HG03571 (cell line): ENCODE measurements around the gene SLC34A2.
"Not testable (repeated sequence)": the region's sequence is repeated elsewhere in the genome, so short reads cannot be mapped to it uniquely, and the experiment has no call there.

Source experiments
- ATAC-seq: cut with Tn5 transposase; IDR thresholded peaks from one replicate; pipeline ENCODE4 v1.9.1; 2021; ENCODE audit not compliant: unreplicated experiment

SLC34A2 gene

DNA sequence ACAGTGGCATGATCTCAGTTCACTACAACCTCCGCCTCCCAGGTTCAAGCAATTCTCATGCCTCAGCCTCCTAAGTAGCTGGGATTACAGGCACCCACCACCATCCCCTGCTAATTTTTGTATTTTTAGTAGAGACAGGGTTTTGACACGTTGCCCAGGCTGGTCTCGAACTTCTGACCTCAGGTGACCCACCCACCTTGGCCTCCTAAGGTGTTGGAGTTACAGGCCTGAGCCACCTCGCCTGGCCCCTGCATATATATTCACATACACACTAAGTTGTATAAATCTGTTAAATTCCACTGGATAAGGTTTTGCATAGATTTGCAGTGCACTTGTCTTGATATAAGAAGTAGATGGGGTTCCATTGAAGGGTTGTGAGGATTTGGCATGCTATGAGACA, 5.8 kb downstream of the SLC34A2 start:
- not testable (repeated sequence) for ATAC-seq

DNA sequence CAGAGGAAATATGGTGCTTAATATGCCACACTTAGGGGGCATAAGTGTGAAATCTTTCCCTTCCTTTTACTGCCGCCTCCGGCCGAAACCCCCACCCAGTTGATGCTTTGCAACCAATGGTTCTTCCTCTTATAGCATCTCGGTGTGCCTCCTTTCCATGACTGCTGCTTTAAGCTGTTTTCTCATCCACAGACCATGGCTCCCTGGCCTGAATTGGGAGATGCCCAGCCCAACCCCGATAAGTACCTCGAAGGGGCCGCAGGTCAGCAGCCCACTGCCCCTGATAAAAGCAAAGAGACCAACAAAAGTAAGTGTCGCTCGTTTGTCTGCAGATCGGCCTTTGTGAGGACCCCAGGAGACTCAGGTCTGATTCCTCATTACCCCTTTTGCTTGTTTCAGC, 6.7 kb downstream of the SLC34A2 start:
- ATAC-seq = no peak

DNA sequence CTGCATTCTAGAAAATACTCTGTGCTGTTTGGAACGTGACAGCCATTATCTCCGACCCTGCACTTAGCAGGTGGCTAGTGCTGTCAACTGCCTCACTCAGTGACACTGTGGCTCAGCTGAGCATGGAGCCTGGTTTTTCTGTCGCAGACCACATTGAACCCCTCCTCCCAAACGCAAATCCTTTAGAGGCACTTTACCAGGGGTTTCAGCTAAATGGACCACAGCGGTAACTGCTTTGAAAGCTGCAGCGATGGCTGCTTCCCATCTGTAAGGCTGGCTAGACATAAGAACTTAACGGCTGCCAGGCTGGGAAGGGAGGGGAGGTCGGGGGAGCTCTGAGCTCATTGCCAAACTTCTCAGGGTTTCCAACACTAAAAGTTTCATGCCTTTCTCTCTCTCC, 8.1 kb downstream of the SLC34A2 start:
- ATAC-seq = no peak

DNA sequence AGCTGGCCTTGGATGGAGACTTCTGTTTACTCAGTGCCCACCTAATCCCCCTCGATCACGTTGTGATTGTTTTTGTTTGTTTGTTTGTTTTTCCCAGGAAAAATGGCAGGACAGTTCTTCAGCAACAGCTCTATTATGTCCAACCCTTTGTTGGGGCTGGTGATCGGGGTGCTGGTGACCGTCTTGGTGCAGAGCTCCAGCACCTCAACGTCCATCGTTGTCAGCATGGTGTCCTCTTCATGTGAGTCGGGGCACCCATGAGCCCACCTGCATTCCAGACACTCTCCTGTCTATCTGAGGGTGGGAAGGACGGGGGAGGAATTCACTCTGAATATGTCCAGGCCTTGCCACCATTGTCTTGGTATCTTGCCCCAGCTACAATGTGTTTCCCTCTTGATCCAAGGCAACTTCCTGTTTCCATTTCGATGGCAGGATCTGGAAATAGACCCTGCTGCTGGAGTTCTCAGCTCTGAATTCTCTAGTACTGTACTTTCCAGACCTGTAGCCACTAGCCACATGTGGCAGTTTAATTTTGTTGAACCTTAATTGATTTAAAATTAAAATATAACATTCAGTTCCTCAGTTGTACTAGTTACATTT, 10.5 kb downstream of the SLC34A2 start:
- ATAC-seq = no peak

DNA sequence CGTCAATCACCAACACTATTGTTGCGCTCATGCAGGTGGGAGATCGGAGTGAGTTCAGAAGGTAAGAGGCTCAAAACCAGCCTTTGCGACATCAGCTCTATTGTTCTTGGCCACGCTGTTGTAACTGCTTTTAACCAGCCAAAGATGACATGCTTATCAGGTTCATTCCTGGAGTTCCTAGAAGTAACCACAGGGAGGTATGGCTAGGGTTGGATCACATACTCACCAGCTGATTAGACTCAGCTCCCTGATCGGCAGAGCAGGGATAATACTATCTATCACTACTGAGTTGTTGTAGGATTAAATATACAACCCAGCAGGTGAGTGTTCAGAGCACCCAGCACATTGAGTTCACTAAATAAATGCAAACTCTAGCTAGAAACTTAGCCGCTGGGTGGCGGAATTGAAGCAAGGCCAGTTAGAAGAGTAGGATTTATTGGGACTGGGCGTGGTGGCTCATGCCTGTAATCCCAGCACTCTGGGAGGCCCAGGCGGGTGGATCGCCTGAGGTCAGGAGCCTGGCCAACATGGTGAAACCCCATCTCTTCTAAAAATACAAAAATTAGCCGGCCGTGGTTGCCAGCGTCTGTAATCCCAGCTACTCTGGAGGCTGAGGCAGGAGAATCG, 12.4 kb downstream of the SLC34A2 start:
- no peak for ATAC-seq

DNA sequence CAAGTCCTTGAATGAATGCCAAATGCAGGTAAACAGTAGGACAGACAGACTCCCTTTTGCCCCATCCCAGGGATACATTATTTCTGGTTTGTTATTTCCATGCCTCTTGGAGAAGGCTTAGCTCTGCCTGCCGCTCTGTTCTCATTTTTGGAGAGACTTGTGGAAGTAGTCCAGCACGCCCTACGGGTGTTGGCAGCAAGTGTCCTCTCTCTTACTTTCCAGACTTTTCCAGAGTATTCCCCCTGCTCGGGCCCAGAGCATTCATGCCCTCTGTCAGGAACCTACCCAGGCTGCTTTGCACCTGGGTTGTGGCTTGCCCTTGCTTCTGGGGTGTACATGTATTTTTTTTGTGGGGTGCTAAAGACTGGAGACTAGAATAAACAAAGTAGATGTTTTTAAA, 15.3 kb downstream of the SLC34A2 start:
- no peak for ATAC-seq

DNA sequence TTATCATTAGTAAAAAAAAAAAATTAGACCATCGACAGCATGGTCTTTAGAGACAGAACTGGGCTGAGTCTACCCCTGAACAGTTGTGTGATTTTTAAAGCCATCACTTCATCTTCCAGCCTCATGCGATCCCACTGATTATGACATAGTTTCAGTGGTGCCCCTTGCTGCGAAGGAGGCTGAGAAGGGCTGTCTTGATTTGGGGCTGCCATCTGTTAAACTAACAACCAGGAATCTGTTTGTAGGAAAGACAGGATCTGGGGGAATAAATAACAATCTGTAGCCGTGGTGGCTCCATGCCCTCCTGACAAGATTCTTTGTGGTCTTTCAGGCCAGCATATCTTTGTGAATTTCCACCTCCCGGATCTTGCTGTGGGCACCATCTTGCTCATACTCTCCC, 17.1 kb downstream of the SLC34A2 start:
- no peak for ATAC-seq

DNA sequence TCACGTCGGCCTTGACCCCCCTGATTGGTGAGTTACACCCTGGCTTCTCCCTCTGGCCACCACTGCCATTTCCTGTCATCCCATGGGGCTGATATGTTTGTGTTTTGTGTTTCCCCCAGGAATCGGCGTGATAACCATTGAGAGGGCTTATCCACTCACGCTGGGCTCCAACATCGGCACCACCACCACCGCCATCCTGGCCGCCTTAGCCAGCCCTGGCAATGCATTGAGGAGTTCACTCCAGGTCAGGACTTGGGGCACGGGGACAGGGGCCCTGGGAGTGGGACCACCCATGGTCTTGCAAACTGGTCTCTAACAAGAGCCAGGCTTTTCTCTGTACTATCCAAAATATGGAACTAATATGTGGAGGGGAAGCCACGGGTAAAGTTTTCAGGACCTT, 18.7 kb downstream of the SLC34A2 start:
- ATAC-seq = no peak

DNA sequence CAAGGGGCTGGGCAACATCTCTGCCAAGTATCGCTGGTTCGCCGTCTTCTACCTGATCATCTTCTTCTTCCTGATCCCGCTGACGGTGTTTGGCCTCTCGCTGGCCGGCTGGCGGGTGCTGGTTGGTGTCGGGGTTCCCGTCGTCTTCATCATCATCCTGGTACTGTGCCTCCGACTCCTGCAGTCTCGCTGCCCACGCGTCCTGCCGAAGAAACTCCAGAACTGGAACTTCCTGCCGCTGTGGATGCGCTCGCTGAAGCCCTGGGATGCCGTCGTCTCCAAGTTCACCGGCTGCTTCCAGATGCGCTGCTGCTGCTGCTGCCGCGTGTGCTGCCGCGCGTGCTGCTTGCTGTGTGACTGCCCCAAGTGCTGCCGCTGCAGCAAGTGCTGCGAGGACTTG, 20.6 kb downstream of the SLC34A2 start:
- no peak for ATAC-seq

DNA sequence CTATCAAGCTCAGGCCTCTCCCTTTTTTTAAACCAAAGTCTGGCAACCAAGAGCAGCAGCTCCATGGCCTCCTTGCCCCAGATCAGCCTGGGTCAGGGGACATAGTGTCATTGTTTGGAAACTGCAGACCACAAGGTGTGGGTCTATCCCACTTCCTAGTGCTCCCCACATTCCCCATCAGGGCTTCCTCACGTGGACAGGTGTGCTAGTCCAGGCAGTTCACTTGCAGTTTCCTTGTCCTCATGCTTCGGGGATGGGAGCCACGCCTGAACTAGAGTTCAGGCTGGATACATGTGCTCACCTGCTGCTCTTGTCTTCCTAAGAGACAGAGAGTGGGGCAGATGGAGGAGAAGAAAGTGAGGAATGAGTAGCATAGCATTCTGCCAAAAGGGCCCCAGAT, 21.5 kb downstream of the SLC34A2 start:
- no peak for ATAC-seq

DNA sequence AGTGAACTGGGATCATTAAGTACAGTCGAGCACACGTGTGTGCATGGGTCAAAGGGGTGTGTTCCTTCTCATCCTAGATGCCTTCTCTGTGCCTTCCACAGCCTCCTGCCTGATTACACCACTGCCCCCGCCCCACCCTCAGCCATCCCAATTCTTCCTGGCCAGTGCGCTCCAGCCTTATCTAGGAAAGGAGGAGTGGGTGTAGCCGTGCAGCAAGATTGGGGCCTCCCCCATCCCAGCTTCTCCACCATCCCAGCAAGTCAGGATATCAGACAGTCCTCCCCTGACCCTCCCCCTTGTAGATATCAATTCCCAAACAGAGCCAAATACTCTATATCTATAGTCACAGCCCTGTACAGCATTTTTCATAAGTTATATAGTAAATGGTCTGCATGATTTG, 22.3 kb downstream of the SLC34A2 start:
- ATAC-seq = no peak

DNA sequence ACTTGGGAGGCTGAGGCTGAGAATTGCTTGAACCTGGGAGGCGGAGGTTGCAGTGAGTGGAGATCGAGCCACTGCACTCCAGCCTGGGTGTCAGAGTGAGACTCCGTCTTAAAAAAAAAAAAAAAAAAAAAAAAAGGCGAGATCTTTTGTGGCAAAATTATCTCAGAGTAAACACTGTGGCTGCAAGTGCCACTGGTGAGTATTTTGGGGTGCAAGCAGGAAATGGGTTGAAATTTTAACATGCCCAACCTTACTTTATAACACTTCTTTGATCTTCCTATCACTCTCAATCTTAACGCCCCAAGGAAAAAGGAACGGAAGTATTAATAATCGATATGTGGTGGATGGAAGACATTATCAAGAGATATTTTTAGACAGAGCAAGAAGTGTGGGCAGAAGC, 32.1 kb downstream of the SLC34A2 start:
- ATAC-seq = no peak

DNA sequence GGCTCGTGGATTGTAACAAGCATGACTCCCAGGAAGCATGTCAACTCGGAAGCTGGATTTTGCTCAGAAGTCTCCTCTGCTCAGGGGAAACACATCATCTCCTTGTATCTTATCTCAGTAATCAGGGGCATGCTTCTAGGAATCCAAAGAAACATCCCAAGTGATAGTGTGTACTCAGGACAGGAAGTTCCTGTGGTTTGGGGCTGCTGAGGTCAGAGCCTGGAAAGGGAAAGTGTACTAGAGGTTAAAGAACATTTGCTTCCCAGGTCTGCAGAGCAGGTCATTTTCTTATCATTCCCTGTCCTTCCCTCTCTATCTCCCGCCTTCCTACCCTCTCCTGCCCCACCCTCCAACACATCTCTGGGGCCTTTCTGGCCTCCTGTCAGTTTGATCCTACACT, 38.8 kb downstream of the SLC34A2 start:
- no peak for ATAC-seq

DNA sequence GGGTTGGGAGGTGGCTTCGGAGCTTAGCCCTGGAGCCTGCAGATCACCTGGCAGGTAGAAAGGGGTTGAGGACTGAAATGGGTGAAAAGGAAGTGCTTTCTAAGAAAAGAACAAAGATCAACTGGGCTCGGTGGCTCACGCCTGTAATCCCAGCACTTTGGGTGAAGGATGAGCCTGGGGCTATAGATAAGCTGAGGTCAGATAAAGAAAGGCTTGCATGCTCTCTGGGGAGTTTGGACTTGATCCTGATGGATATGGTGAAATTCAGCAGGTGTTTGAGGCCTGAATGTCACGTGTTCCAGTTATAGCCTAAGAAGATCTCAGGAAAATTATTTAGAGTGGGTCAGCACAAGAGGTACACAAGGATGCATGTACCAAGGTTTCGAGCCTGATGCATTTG, 40.8 kb downstream of the SLC34A2 start:
- no peak for ATAC-seq

DNA sequence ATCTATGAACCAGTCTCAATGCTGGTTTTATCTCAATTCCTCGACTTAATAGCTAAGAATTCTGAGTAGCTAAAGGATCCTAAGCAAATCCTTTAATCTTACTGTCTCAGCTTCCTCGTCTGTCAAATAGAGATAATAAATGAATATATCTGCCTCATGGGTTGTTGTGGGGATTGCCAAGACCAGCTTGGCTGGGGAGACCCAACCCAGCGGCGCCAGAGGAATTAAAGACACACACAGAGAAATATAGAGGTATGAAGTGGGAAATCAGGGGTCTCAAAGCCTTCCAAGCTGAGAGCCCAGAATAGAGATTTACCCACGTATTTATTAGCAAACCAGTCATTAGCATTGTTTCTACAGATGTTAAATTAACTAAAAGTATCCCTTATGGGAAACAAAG, 41.9 kb downstream of the SLC34A2 start:
- no peak for ATAC-seq

DNA sequence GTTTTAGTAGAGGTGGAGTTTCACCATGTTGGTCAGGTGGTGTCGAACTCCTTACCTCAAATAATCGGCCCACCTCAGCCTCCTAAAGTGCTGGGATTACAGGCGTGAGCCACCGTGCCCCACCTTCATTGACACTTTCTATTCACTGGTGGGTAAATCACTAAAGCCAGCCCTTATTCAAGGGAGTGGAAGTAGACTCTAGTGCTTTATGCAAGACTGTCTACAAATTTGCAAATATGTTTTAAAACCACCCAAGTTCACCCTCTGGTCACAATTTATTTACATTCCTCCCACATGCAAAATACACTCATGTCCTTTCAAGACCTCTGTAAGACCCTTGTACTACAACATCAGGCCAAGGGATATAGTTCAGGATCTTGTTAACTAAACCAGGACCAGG, 45.0 kb downstream of the SLC34A2 start:
- no peak for ATAC-seq

DNA sequence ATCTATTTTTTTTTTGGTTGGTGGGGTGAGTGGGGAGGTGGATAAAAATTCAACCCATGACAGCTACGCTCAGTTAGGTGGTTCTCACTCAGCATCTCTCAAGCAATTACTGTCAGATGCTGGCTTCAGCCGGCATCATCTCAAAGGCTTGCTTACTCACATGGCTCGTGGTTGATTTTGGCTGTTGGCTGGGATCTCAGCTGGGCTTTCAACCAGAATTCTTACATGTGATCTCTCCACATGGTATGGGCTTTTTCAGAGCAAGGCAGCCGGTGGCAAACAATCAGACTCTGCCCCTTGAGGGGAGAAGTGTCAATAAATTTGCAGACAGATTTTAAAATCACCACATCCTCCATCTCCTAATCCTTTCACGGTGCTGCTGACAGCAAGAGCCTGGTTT, 47.2 kb downstream of the SLC34A2 start:
- ATAC-seq = no peak

DNA sequence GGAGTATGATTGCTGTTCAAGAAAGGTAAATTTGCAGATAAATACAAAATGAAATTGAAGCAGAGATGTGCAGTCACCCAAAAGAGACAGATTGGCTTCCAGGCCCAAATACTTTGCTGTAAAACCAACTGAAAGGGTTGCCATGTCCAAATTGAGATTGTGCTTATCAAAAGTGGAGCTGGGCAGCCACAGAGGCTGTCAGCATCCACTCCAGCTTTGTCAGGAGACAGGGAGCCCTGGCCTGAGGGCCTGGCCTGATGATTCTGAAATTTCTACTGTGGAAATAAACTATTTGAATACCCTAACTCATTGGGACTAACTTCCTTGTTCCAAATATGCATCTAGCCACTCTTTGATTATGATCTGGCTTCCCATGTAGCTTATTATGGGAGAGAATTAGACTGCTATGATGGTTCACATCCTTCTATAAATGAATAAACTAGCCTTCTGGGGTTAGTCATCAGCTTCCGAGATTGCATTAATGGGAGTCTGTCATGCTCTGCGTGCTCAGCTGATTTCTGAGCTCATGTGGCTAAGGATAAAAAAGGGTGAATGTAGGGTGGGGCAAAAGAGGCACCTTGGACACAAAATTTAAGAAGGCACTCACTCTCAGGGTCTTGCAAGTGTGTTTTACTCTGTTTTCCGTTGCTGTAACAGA, 48.2 kb downstream of the SLC34A2 start:
- ATAC-seq = no peak

DNA sequence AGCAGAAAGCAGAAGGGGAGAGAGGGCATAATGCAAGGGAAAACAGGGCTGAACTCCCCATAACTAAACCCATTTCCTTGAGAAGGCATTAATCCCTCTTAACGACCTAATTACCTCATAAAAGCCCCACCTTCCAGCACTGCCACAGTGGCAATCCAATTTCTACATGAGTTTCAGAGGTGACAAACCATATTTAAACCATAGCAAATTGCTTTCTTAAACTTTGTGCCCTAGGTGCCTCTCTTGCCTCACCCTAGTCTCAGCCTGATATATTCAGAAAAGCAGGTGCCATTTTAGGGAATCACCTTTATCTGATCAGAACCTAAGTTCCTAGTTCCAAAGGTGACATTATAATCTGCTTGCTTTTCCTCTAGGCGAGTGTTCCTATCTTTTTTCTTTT, 48.9 kb downstream of the SLC34A2 start:
- ATAC-seq = no peak

DNA sequence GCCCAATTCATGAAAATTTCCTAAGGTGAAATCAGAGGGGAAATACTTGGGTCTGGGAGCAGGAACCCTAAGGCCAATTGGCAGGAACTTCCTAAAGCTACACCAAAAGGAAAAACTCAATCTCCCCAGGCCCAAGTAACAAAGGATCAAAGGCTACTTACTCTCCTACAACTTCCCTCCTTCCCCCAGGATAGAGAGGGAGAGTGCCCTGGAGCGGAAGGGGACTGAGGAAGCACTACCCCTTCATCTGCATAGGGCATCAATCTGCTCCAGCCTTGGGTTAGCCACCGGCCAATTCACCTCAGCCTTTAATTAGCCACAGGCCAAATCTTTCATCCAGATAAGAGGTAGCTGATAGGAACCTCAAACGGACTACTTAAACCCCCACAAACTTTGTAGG, 55.0 kb downstream of the SLC34A2 start:
- ATAC-seq = no peak

DNA sequence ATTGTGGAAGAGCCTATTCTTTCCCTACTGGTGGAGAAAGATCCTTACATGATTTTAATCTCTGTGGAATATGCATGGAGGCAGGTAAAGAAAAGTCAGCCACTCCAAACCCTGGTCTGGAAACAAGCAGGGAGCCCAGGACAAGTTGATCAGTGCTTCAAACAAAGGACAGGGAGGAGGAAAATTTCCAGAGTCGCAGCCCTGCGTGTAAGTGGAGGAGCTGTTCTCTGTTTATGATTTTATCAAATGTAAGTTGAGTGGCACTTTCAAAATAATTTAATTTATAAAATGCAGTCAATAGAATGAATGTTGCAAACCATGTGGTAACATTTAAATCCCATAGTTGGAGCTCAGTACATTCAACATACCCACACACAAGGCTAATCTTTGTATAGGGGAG, 57.0 kb downstream of the SLC34A2 start:
- ATAC-seq = no peak

DNA sequence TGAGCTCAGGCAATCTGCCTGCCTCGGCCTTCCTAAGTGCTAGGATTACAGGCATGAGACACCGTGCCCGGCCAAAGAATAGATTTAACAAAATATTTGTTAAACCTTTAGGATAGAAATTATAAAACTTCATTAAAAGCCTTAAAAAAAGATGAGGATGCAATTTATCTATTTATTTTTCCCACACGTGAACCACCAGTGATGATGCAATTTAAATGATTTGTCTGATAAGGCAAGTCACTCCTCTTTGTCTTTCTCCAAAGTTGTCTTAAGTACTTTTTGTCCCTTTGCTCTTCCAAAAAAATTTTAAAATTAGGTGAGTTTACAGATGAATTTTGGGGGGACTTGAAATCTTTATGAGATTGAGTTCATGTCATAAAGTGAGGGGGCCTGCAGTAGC, 58.2 kb downstream of the SLC34A2 start:
- ATAC-seq = no peak

DNA sequence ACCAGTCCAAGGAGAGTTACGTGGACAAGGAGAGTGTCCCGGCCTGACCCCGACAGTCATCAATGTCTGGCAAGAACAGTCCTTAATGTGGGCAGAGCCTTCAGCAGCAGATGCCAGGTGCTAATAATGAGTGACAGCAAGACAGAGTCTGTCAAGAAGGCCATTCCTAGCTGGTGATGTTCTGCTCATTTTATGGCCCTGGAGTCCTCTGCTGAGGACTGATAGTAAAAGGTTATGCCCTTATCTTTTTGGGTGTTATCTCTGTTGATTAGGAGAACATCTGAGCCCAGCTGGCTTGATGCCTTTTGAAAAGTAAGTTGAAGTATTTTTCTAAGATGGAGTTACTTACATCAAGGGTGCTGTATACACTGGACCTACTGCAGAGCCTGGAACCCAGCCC, 67.3 kb downstream of the SLC34A2 start:
- no peak for ATAC-seq
